K562 (cell line): ENCODE results near the gene NUP107. TPM values are rescaled to one million over a fixed set of nuclear protein-coding genes. Genes with fewer than 3 reads are reported as not detected.

ENCODE experiments used
- ATAC-seq: fragments of 200-7000 bp; cut with Tn5 transposase; 3 replicates; pipeline ENCODE4 v1.9.1; 2020; ENCODE audit warnings: moderate library complexity
- BruUV-seq: library from RNA; stranded (reverse); fragments of 400-500 nt; replicated peaks from 2 replicates; lab custom pipeline; 2021; lab: Mats Ljungman, UMichigan
- CTCF ChIA-PET: fragments of 300-600 bp; formaldehyde crosslinking; extraction: SDS; loops from one replicate; lab custom pipeline; 2021; ENCODE audit warnings: low intra/inter-chr PET ratio; lab: Yijun Ruan, JAX
- POLR2A ChIA-PET: fragments of 300-600, 350-650 bp; sonication (Branson Sonifier 250); formaldehyde crosslinking; extraction: SDS; loops from one replicate; lab custom pipeline; 2021; ENCODE audit warnings: antibody characterized with exemption, inconsistent platforms; lab: Yijun Ruan, JAX
- DNase-seq, 4 experiments: peaks; one replicate each; pipeline versions ENCODE4 v3.0.0 to v3.0.0-alpha.2; 2011 to 2018; ENCODE audit warnings: low spot score in 3 of 4, mixed read lengths in 3 of 4; ENCODE audit errors: extremely low read depth in 1 of 4
- FAIRE-seq: peaks from 2 replicates; lab custom pipeline; 2011; peaks lifted over from hg19 to GRCh38; lab: Jason Lieb, UNC
- H2AFZ ChIP-seq: 2 replicates; pipeline ENCODE4 v1.6.0; 2011; ENCODE audit warnings: low read depth, low read length, control low read depth, inconsistent platforms
- H3K27ac ChIP-seq: fragments of 200-600 bp; 3 replicates; pipeline ENCODE4 v1.8.0; 2011; ENCODE audit warnings: low read depth, mild to moderate bottlenecking, control low read depth, inconsistent platforms, low read length, moderate library complexity, mixed read lengths; ENCODE audit errors: extremely low read depth
- H3K27me3 ChIP-seq, 2 experiments: fragments of 300-600 bp in 1 of 2; 2 replicates in 1 of 2; 3 replicates in 1 of 2; pipeline versions ENCODE4 v1.6.0 to v1.8.0; 2011; ENCODE audit warnings: inconsistent platforms in 2 of 2, low read length in 2 of 2, mild to moderate bottlenecking in 1 of 2, mixed read lengths in 1 of 2, moderate library complexity in 1 of 2; ENCODE audit not compliant: control insufficient read depth in 2 of 2, insufficient read depth in 2 of 2
- H3K36me3 ChIP-seq: fragments of 300-600 bp; 3 replicates; pipeline ENCODE4 v1.8.0; 2011; ENCODE audit warnings: mild to moderate bottlenecking, low read length, inconsistent platforms; ENCODE audit not compliant: control insufficient read depth, insufficient read depth
- H3K4me1 ChIP-seq, 2 experiments: fragments of 200-600 bp in 1 of 2; replicated peaks in 1 of 2; 2 replicates in 1 of 2; 3 replicates in 1 of 2; pipeline versions ENCODE4 v1.5.1 to v1.8.0; 2011; ENCODE audit warnings: inconsistent platforms in 2 of 2, low read length in 2 of 2, mild to moderate bottlenecking in 1 of 2, mixed read lengths in 1 of 2, moderate library complexity in 1 of 2; ENCODE audit not compliant: control insufficient read depth in 2 of 2, insufficient read depth in 2 of 2
- H3K4me2 ChIP-seq: 2 replicates; pipeline ENCODE4 v1.6.1; 2011; ENCODE audit warnings: low read length, control low read depth, inconsistent platforms, mixed read lengths; ENCODE audit not compliant: insufficient read depth
- H3K4me3 ChIP-seq: fragments of 200-600 bp; sonication (generic), shearing (Covaris generic); 2 replicates; pipeline ENCODE4 v1.5.1; 2016; ENCODE audit warnings: control low read depth, inconsistent platforms
- H3K79me2 ChIP-seq: fragments of 200-600 bp; 3 replicates; pipeline ENCODE4 v1.8.0; 2011; ENCODE audit warnings: low read length, inconsistent platforms; ENCODE audit not compliant: control insufficient read depth, insufficient read depth
- H3K9ac ChIP-seq, 2 experiments: 2 replicates each; pipeline versions ENCODE4 v1.6.0 to v1.6.1; 2011; ENCODE audit warnings: low read depth in 2 of 2, low read length in 2 of 2, control low read depth in 1 of 2, inconsistent platforms in 1 of 2, mild to moderate bottlenecking in 1 of 2, mixed read lengths in 1 of 2; ENCODE audit not compliant: insufficient read depth in 1 of 2
- H3K9me1 ChIP-seq: one replicate; pipeline ENCODE4 v1.6.0; 2011; ENCODE audit warnings: inconsistent platforms, mild to moderate bottlenecking, low read length, moderate library complexity; ENCODE audit not compliant: control insufficient read depth, insufficient read depth
- H3K9me3 ChIP-seq: replicated peaks from 2 replicates; pipeline ENCODE4 v1.5.1; 2011; ENCODE audit warnings: low read depth, low read length, inconsistent platforms; ENCODE audit not compliant: control insufficient read depth, insufficient read depth
- H4K20me1 ChIP-seq: replicated peaks from 2 replicates; pipeline ENCODE4 v1.6.1; 2011; ENCODE audit warnings: low read length, inconsistent platforms, mixed read lengths; ENCODE audit not compliant: control insufficient read depth, insufficient read depth
- ASH1L ChIP-seq: fragments of 450-650 bp; IDR thresholded peaks from 2 replicates; pipeline ENCODE4 v1.6.1; 2018; ENCODE audit warnings: borderline replicate concordance, mild to moderate bottlenecking, low read depth; ENCODE audit not compliant: partially characterized antibody
- CBX3 ChIP-seq, 2 experiments: IDR thresholded peaks; 1 replicate in 1 of 2; 2 replicates in 1 of 2; pipeline ENCODE4 v1.6.1; 2012; ENCODE audit warnings: inconsistent platforms in 2 of 2, low read length in 2 of 2, borderline replicate concordance in 1 of 2, control low read depth in 1 of 2
- FOS ChIP-seq: IDR thresholded peaks from 3 replicates; pipeline ENCODE4 v1.6.1; 2011; ENCODE audit not compliant: insufficient read length; ENCODE audit errors: extremely low read depth
- MBD2 ChIP-seq: sonication (generic); IDR thresholded peaks from 2 replicates; pipeline ENCODE4 v1.6.1; 2016; ENCODE audit warnings: low read depth, borderline replicate concordance
- NFYB ChIP-seq: IDR thresholded peaks from 2 replicates; pipeline ENCODE4 v1.6.1; 2011; ENCODE audit warnings: mild to moderate bottlenecking, moderate library complexity; ENCODE audit not compliant: insufficient read length; ENCODE audit errors: extremely low read depth
- RBM25 ChIP-seq: fragments of 200-400 bp; formaldehyde crosslinking; IDR thresholded peaks from 2 replicates; pipeline ENCODE4 v1.6.1; 2018; ENCODE audit warnings: low read length, low read depth, moderate library complexity; ENCODE audit not compliant: severe bottlenecking
- ZNF316 ChIP-seq: fragments of 450-650 bp; IDR thresholded peaks from 2 replicates; pipeline ENCODE4 v1.6.1; 2016
- ZNF77 ChIP-seq: fragments of 250-450 bp; sonication (Bioruptor Pico); IDR thresholded peaks from 2 replicates; pipeline ENCODE4 v1.5.0; 2020
- WGBS: fragments of 100-300 bp; shearing (Covaris generic); methylation state at CpG from one replicate; pipeline ENCODE4 v1.1.6; 2016; ENCODE audit warnings: low coverage, mixed read lengths; ENCODE audit not compliant: insufficient coverage; ENCODE audit errors: missing lambda C conversion rate; 5-methylcytosine and 5-hydroxymethylcytosine counted together
- in situ Hi-C: fragments of 300-500 bp; cut with MboI; formaldehyde crosslinking; loops from 4 replicates; pipeline ENCODE4 v1.15.0; 2018; ENCODE audit warnings: inconsistent platforms, mixed read lengths
- intact Hi-C: fragments of 100-400 bp; cut with micrococcal nuclease; formaldehyde crosslinking; loops from 2 replicates; pipeline ENCODE4 v1.14.2; 2022
- polyA plus RNA-seq, 8 experiments: library from polyadenylated mRNA; depleted of rRNA in 4 of 8; stranded (reverse) in 5 of 8; unstranded in 3 of 8; fragments of >200 nt; fragmentation: Nextera tagmentation in 2 of 8; fragmentation: Illumina TruSeq in 1 of 8; extraction: Ambion mirVana in 2 of 8; extraction: Trizol in 1 of 8; gene quantifications; 2 replicates each; pipeline versions ENCODE4 v1.2.1 to v1.2.3, GENCODE V29; 2011 to 2014; ENCODE audit warnings: inconsistent platforms in 1 of 8, missing spikeins in 1 of 8
- total RNA-seq, 7 experiments: library from RNA; depleted of rRNA in 6 of 7; stranded (reverse); fragments of >200 nt in 6 of 7; fragmentation: Illumina TruSeq in 2 of 7; extraction: Trizol in 2 of 7; gene quantifications; 2 replicates each; pipeline versions ENCODE4 v1.2.1 to v1.2.3, GENCODE V29; 2011 to 2021; ENCODE audit warnings: low replicate concordance in 1 of 7
- TF ChIP-seq, protein P1 (sequence below): fragments of 450-650 bp; IDR thresholded peaks from 2 replicates; pipeline ENCODE4 v1.6.1; 2018; ENCODE audit not compliant: partially characterized antibody

NUP107 gene
- total and polyA plus RNA-seq, 9 of the 15 experiments (the other 6 are each of a cell fraction or from before 2014, with no cell fraction given) = 129 to 277 (median 199) TPM

DNA sequence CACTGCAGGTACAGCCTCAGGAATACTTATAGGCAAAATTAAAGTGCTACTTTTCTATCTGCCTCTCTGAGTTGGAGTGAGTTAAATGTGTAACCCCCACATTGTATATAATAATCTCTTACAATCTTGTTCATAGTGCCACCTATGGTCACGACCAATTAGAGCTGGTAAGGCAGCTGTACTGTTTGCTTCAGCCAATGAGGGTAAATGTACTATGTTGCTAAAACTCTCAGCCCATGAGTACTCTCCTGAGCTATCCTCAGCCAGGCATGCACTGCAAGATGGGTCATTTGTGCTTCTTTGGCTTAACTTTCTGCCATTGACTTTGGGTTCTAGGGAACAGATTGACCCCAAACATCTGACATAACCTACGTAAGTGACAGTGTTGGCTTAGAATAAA is 106.2 kb downstream of the NUP107 start:
- in situ Hi-C loops (no loop called here), intact Hi-C loops (no loop called here)
- Histone ChIP-seq H2AFZ (peak overlapping the region; percentile 82), H3K36me3 (no peaks in the 10 kb centered on the region), H3K27me3 (no peaks in the 10 kb centered on the region), H3K9me1 (no peaks in the 10 kb centered on the region), H3K27ac (no peak overlapping the region), H3K9me3 (no peaks in the 10 kb centered on the region), H3K79me2 (no peaks in the 10 kb centered on the region), H3K4me2 (no peak overlapping the region), H3K4me3 (no peak overlapping the region), H3K9ac (no peak overlapping the region), H3K4me1 (peaks cover 0 to 4% of the 10 kb centered on the region in 2 experiments; a peak in 1 of 5 replicates), H4K20me1 (no peaks in the 10 kb centered on the region)
- ATAC-seq (peak; percentile 99), DNase-seq (peak; percentile 72 to 95 (median 72)), FAIRE-seq (peak; percentile 89)
- no TSS peak for BruUV-seq
- 42% methylated on average over 2 of the region's 2 CpGs for WGBS
- POLR2A ChIA-PET = interaction anchor here (1.0 to 1.9 kb wide), 2 partner anchors 9 to 15 kb away, joined by 5 to 7 read pairs; partner anchors contain the start of gene MDM2
- no peak for TF ChIP-seq ZNF77 (CRISPR knock-in tag)
- TF ChIP-seq RBM25 = peak; percentile 86
- peak; percentile 77; the same call in 1 of the 2 replicates for TF ChIP-seq MBD2
- peak; percentile 65 for TF ChIP-seq ASH1L
- no peak for TF ChIP-seq ZNF316
- TF ChIP-seq, protein P1, sequence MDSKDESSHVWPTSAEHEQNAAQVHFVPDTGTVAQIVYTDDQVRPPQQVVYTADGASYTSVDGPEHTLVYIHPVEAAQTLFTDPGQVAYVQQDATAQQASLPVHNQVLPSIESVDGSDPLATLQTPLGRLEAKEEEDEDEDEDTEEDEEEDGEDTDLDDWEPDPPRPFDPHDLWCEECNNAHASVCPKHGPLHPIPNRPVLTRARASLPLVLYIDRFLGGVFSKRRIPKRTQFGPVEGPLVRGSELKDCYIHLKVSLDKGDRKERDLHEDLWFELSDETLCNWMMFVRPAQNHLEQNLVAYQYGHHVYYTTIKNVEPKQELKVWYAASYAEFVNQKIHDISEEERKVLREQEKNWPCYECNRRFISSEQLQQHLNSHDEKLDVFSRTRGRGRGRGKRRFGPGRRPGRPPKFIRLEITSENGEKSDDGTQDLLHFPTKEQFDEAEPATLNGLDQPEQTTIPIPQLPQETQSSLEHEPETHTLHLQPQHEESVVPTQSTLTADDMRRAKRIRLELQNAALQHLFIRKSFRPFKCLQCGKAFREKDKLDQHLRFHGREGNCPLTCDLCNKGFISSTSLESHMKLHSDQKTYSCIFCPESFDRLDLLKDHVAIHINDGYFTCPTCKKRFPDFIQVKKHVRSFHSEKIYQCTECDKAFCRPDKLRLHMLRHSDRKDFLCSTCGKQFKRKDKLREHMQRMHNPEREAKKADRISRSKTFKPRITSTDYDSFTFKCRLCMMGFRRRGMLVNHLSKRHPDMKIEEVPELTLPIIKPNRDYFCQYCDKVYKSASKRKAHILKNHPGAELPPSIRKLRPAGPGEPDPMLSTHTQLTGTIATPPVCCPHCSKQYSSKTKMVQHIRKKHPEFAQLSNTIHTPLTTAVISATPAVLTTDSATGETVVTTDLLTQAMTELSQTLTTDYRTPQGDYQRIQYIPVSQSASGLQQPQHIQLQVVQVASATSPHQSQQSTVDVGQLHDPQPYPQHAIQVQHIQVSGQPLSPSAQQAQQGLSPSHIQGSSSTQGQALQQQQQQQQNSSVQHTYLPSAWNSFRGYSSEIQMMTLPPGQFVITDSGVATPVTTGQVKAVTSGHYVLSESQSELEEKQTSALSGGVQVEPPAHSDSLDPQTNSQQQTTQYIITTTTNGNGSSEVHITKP = peak; percentile 89
- peak; percentile 49 for TF ChIP-seq NFYB
- peak in 1 of 2 experiments; percentile 17; a peak in 1 of 3 replicates for TF ChIP-seq CBX3 (IDR thresholded peaks at IDR 0.05; ENCODE audit: borderline replicate concordance in 1 of 2, low read length in 2 of 2)
- peak; percentile 66 for TF ChIP-seq FOS
- CTCF ChIA-PET = no interaction called here
